Neural cell (in vitro differentiated cells): ENCODE results near the gene SIGLEC9. TPM values are rescaled to one million over a fixed set of nuclear protein-coding genes. Genes with fewer than 3 reads are reported as not detected.

Source experiments
- H2AFZ ChIP-seq: fragments of 200-600, 300-800 bp; sonication (generic), shearing (Covaris generic); 2 replicates; pipeline ENCODE4 v1.6.0; 2014; ENCODE audit warnings: low read depth, mild to moderate bottlenecking, antibody characterized with exemption, low read length, moderate library complexity
- H3F3A ChIP-seq: fragments of 200-600 bp; shearing (Covaris generic); 2 replicates; pipeline ENCODE4 v1.6.1; 2016; ENCODE audit warnings: mild to moderate bottlenecking, moderate library complexity, mixed read lengths, antibody characterized with exemption, low read length; ENCODE audit not compliant: insufficient read depth, poor library complexity, severe bottlenecking
- H3K27ac ChIP-seq: fragments of 200-600, 300-800 bp; sonication (generic), shearing (Covaris generic); 2 replicates; pipeline ENCODE4 v1.5.1; 2014; ENCODE audit warnings: mild to moderate bottlenecking, low read length, moderate library complexity
- H3K27me3 ChIP-seq: fragments of 300-800, 200-600 bp; sonication (generic), shearing (Covaris generic); 2 replicates; pipeline ENCODE4 v1.6.0; 2014; ENCODE audit warnings: mild to moderate bottlenecking, low read depth, low read length, moderate library complexity; ENCODE audit not compliant: insufficient read depth
- H3K36me3 ChIP-seq: fragments of 300-800, 200-600 bp; sonication (generic), shearing (Covaris generic); 2 replicates; pipeline ENCODE4 v1.5.1; 2014; ENCODE audit warnings: mild to moderate bottlenecking, antibody characterized with exemption, low read length, moderate library complexity; ENCODE audit not compliant: insufficient read depth
- H3K4me2 ChIP-seq: fragments of 300-800, 200-600 bp; sonication (generic), shearing (Covaris generic); 2 replicates; pipeline ENCODE4 v1.6.0; 2014; ENCODE audit warnings: mild to moderate bottlenecking, low read length
- H3K4me3 ChIP-seq: fragments of 300-800, 200-600 bp; sonication (generic), shearing (Covaris generic); 2 replicates; pipeline ENCODE4 v1.5.1; 2014; ENCODE audit warnings: mild to moderate bottlenecking, low read length, moderate library complexity
- H3K79me2 ChIP-seq: fragments of 200-600 bp; shearing (Covaris generic); replicated peaks from 2 replicates; pipeline ENCODE4 v1.6.0; 2014; ENCODE audit warnings: mild to moderate bottlenecking, low read length, moderate library complexity; ENCODE audit not compliant: insufficient read depth
- H3K9ac ChIP-seq: fragments of 300-800, 200-600 bp; sonication (generic), shearing (Covaris generic); 2 replicates; pipeline ENCODE4 v1.6.1; 2016; ENCODE audit warnings: mild to moderate bottlenecking, low read length, mixed read lengths
- H3K9me2 ChIP-seq: fragments of 200-600 bp; shearing (Covaris generic); 2 replicates; pipeline ENCODE4 v1.6.1; 2016; ENCODE audit warnings: mild to moderate bottlenecking, low read length, mixed read lengths; ENCODE audit not compliant: insufficient read depth
- H3K9me3 ChIP-seq: fragments of 200-600, 300-800 bp; sonication (generic), shearing (Covaris generic); 2 replicates; pipeline ENCODE4 v1.6.1; 2016; ENCODE audit warnings: mild to moderate bottlenecking, mixed run types, low read length, moderate library complexity, mixed read lengths
- H4K20me1 ChIP-seq: fragments of 200-600 bp; shearing (Covaris generic); 2 replicates; pipeline ENCODE4 v1.6.1; 2016; ENCODE audit warnings: mild to moderate bottlenecking, mixed run types; ENCODE audit not compliant: insufficient read depth
- CTCF ChIP-seq: fragments of 450-650 bp; IDR thresholded peaks from 2 replicates; pipeline ENCODE4 v1.5.1; 2014; ENCODE audit warnings: antibody characterized with exemption, mild to moderate bottlenecking, moderate library complexity; ENCODE audit not compliant: poor library complexity, severe bottlenecking
- EZH2 ChIP-seq: fragments of 200-600, 300-800 bp; shearing (Covaris generic), sonication (generic); IDR thresholded peaks from 2 replicates; pipeline ENCODE4 v1.6.1; 2014; ENCODE audit warnings: antibody characterized with exemption, low read length, borderline replicate concordance, mild to moderate bottlenecking; ENCODE audit not compliant: insufficient read depth, poor library complexity, severe bottlenecking
- MXI1 ChIP-seq: fragments of 450-650 bp; conservative IDR thresholded peaks from 2 replicates; pipeline ENCODE4 v1.6.1; 2014; ENCODE audit warnings: antibody characterized with exemption, mild to moderate bottlenecking; ENCODE audit not compliant: poor library complexity, severe bottlenecking
- RAD21 ChIP-seq: fragments of 450-650 bp; conservative IDR thresholded peaks from 2 replicates; pipeline ENCODE4 v1.6.1; 2014; ENCODE audit warnings: antibody characterized with exemption, mild to moderate bottlenecking, moderate library complexity
- SMC3 ChIP-seq: fragments of 450-650 bp; conservative IDR thresholded peaks from 2 replicates; pipeline ENCODE4 v1.6.1; 2014; ENCODE audit warnings: antibody characterized with exemption, mild to moderate bottlenecking, moderate library complexity; ENCODE audit not compliant: poor library complexity
- polyA plus RNA-seq: library from polyadenylated mRNA; depleted of rRNA; stranded (reverse); fragments of >200 nt; gene quantifications from 2 replicates; pipeline ENCODE4 v1.2.3, GENCODE V29; 2014

SIGLEC9 gene
- polyA plus RNA-seq, 1 donor from 2014 or later, result not detected

GRCh38 chr19:51094696-51095279, 29.9 kb upstream of the SIGLEC9 start:
- Histone ChIP-seq H3K4me3 (no peak overlapping the region), H3K27me3 (no peaks in the 10 kb centered on the region), H3K9me2 (no peaks in the 10 kb centered on the region), H3K9me3 (no peaks in the 10 kb centered on the region), H3K36me3 (no peaks in the 10 kb centered on the region), H3F3A (no peaks in the 10 kb centered on the region), H2AFZ (no peak overlapping the region), H3K27ac (no peak overlapping the region), H4K20me1 (no peaks in the 10 kb centered on the region), H3K79me2 (no peaks in the 10 kb centered on the region), H3K4me2 (no peak overlapping the region), H3K9ac (no peak overlapping the region)
- no peak for TF ChIP-seq MXI1
- peak; percentile 59 for TF ChIP-seq CTCF
- TF ChIP-seq RAD21, result peak; percentile 53
- peak; percentile 15 for TF ChIP-seq SMC3

- Histone ChIP-seq H3K9ac (no peak overlapping the region), H3K36me3 (no peaks in the 10 kb centered on the region), H4K20me1 (no peaks in the 10 kb centered on the region), H3K27me3 (no peaks in the 10 kb centered on the region), H2AFZ (no peak overlapping the region), H3K27ac (no peak overlapping the region), H3K9me2 (no peaks in the 10 kb centered on the region), H3K9me3 (no peaks in the 10 kb centered on the region), H3K4me3 (no peak overlapping the region), H3K4me2 (no peak overlapping the region), H3K79me2 (no peaks in the 10 kb centered on the region), H3F3A (no peaks in the 10 kb centered on the region)
- no peak for TF ChIP-seq EZH2
- TF ChIP-seq CTCF, result peak; percentile 17
Measured at GRCh38 chr19:51096473-51097165, 28.1 kb upstream of the SIGLEC9 start.

- TF ChIP-seq CTCF, result peak; percentile 38
- TF ChIP-seq EZH2, result no peak
- Histone ChIP-seq H3K79me2 (no peaks in the 10 kb centered on the region), H3K4me2 (no peak overlapping the region), H3K27me3 (no peaks in the 10 kb centered on the region), H3K4me3 (no peak overlapping the region), H4K20me1 (no peaks in the 10 kb centered on the region), H3K9me2 (no peaks in the 10 kb centered on the region), H3K27ac (no peak overlapping the region), H3K36me3 (no peaks in the 10 kb centered on the region), H2AFZ (no peak overlapping the region), H3F3A (no peaks in the 10 kb centered on the region), H3K9ac (no peak overlapping the region), H3K9me3 (no peaks in the 10 kb centered on the region)
Measured at GRCh38 chr19:51097166-51097738, 27.5 kb upstream of the SIGLEC9 start.
